ENCODE measurements around the gene STARD6. TPM values are rescaled to one million over a fixed set of nuclear protein-coding genes. Genes with fewer than 3 reads are reported as not detected.

Gene STARD6
- total RNA-seq, 1 donor from 2014 or later, result 0.54 TPM

- DNase-seq (ENCODE audit: low spot score), result no peak
These were observed 34.9 kb upstream of the STARD6 start for GRCh38 chr18:54392543-54393023.

DNA sequence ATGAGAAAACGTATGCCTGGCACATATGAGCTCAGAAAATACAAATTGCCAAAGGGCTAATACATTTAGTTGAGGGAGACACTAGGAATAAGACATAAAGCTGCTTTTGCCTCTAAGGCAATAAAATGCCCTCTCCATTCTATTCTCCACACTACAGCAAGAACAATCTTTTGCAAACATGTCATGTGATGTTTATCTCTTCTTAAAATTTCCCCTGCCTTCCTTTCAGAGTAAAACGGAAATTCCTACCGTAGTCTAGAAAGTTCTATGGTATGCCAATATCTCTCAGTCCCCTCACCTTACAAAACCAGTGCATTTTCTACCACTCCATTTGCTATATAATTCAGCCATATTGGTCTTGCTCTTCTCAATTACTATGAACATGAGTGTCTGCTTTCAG is 33.2 kb upstream of the STARD6 start:
- Mint-ChIP-seq H3K27me3 (ENCODE audit: unreplicated experiment) (no peaks in the 10 kb centered on the region), H3K27ac (ENCODE audit: unreplicated experiment) (no peak overlapping the region), H3K4me3 (ENCODE audit: unreplicated experiment) (no peak overlapping the region), H3K4me1 (ENCODE audit: unreplicated experiment) (peaks cover 4% of the 10 kb centered on the region), H3K9me3 (ENCODE audit: unreplicated experiment) (no peaks in the 10 kb centered on the region), H3K36me3 (ENCODE audit: low read depth, unreplicated experiment) (peaks cover 5% of the 10 kb centered on the region)
- TF ChIP-seq, protein P1, sequence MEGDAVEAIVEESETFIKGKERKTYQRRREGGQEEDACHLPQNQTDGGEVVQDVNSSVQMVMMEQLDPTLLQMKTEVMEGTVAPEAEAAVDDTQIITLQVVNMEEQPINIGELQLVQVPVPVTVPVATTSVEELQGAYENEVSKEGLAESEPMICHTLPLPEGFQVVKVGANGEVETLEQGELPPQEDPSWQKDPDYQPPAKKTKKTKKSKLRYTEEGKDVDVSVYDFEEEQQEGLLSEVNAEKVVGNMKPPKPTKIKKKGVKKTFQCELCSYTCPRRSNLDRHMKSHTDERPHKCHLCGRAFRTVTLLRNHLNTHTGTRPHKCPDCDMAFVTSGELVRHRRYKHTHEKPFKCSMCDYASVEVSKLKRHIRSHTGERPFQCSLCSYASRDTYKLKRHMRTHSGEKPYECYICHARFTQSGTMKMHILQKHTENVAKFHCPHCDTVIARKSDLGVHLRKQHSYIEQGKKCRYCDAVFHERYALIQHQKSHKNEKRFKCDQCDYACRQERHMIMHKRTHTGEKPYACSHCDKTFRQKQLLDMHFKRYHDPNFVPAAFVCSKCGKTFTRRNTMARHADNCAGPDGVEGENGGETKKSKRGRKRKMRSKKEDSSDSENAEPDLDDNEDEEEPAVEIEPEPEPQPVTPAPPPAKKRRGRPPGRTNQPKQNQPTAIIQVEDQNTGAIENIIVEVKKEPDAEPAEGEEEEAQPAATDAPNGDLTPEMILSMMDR (IDR thresholded peaks at IDR 0.05; ENCODE audit: unreplicated experiment), result no peak
- DNase-seq (ENCODE audit: low spot score), result no peak

More at GRCh38 chr18:54392543-54393023, 34.9 kb upstream of the STARD6 start:
- H3K27ac Mint-ChIP-seq (ENCODE audit: unreplicated experiment), result no peak overlapping the region
- peaks cover 5% of the 10 kb centered on the region for H3K36me3 Mint-ChIP-seq (ENCODE audit: low read depth, unreplicated experiment)
- H3K4me1 Mint-ChIP-seq (ENCODE audit: unreplicated experiment), result peaks cover 4% of the 10 kb centered on the region
- H3K27me3 Mint-ChIP-seq (ENCODE audit: unreplicated experiment), result no peaks in the 10 kb centered on the region
- H3K4me3 Mint-ChIP-seq (ENCODE audit: unreplicated experiment), result no peak overlapping the region
- TF ChIP-seq, protein P1 (IDR thresholded peaks at IDR 0.05; ENCODE audit: unreplicated experiment), result peak; percentile 94
- no peaks in the 10 kb centered on the region for H3K9me3 Mint-ChIP-seq (ENCODE audit: unreplicated experiment)

DNA sequence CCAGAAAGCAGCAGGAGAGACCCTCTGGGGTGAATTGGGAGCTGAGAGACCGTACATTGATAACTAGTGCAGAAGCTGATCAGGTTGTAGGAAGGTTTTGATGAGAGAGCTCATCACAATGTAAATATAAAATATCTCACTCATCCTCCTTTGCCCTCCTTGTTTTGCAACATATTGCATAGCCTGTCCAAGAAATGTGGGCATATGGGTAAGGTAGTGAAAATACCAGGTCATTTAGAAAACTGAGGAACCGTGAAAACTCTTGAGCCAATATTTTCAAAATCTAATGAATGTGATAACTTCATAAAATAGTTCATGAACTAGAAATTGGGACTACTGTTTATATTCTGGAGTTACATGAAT is 31.5 kb upstream of the STARD6 start:
- H3K27me3 Mint-ChIP-seq (ENCODE audit: unreplicated experiment), result no peaks in the 10 kb centered on the region
- H3K9me3 Mint-ChIP-seq (ENCODE audit: unreplicated experiment), result no peaks in the 10 kb centered on the region
- H3K4me3 Mint-ChIP-seq (ENCODE audit: unreplicated experiment), result no peak overlapping the region
- no peak for DNase-seq (ENCODE audit: low spot score)
- TF ChIP-seq, protein P1 (IDR thresholded peaks at IDR 0.05; ENCODE audit: unreplicated experiment), result no peak
- H3K27ac Mint-ChIP-seq (ENCODE audit: unreplicated experiment), result no peak overlapping the region
- peaks cover 5% of the 10 kb centered on the region for H3K36me3 Mint-ChIP-seq (ENCODE audit: low read depth, unreplicated experiment)
- H3K4me1 Mint-ChIP-seq (ENCODE audit: unreplicated experiment), result peaks cover 4% of the 10 kb centered on the region

- H3K36me3 Mint-ChIP-seq (ENCODE audit: low read depth, unreplicated experiment), result peaks cover 5% of the 10 kb centered on the region
- no peak for DNase-seq (ENCODE audit: low spot score)
These were observed 30.8 kb upstream of the STARD6 start for GRCh38 chr18:54388203-54389142.

More at GRCh38 chr18:54388203-54389142, 30.8 kb upstream of the STARD6 start:
- Mint-ChIP-seq H3K9me3 (ENCODE audit: unreplicated experiment) (no peaks in the 10 kb centered on the region), H3K27me3 (ENCODE audit: unreplicated experiment) (no peaks in the 10 kb centered on the region), H3K4me3 (ENCODE audit: unreplicated experiment) (no peak overlapping the region), H3K4me1 (ENCODE audit: unreplicated experiment) (peaks cover 4% of the 10 kb centered on the region), H3K27ac (ENCODE audit: unreplicated experiment) (no peak overlapping the region)
- TF ChIP-seq, protein P1 (IDR thresholded peaks at IDR 0.05; ENCODE audit: unreplicated experiment), result no peak

Data from endothelial cell (in vitro differentiated cells).